Gastrocnemius medialis (tissue), 4 donors: ENCODE results near the gene TEX19.

Experiments used
- POLR2A ChIP-seq, 2 donors: fragments of 450-650 bp; IDR thresholded peaks; one replicate each; pipeline ENCODE4 v1.6.1; 2017; ENCODE audit warnings: antibody characterized with exemption in 2 of 2, mild to moderate bottlenecking in 2 of 2, moderate library complexity in 2 of 2
- TF ChIP-seq, protein P1 (sequence below), 5 experiments: fragments of 450-650 bp in 3 of 5; fragments of 200-600 bp in 2 of 5; sonication (generic) in 2 of 5; IDR thresholded peaks in 4 of 5; conservative IDR thresholded peaks in 1 of 5; 1 replicate in 4 of 5; 2 replicates in 1 of 5; pipeline ENCODE4 v1.5.1; 2016 to 2019; ENCODE audit warnings: antibody characterized with exemption in 5 of 5, mild to moderate bottlenecking in 3 of 5, moderate library complexity in 3 of 5

DNA sequence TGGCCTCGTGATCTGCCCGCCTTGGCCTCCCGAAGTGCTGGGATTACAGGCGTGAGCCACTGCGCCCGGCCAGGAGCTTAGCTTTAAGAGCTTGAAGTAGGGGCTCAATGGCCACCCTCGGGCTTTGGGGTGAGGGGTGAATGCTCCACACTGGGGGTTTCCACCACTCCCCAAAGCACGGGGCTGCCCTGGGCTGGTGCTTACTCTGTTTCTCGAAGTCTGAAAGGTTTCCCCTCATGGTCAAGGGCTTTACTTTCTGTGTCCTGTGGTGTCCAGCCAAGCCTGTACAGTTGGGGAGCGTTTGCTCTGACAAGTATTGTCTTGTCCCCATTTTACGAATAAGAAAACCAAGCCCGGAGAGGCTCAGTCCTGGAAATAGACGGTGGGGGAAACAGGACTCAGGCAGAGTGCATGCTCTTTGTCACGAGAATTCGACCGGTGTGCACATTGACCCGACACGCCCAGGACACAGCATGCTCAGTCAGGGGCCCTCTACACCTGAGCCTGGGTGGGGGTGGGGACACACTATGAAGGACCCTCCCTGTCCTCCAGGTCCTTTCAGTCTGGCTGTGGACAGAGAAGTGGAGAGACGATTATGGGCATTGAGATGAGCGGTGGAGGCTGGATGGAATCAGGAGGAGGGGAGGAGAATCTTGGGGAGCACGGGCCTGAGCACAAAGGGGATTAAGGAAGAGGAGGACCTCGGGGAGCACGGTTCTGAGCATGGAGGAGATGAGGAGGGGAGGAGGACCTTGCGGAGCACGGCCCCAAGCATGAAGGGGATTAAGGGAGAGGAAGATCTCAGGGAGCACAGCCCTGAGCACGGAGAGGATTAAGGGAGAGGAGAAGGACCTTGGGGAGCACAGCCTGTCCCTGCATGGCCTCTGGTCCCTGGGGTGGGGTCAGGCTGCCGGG is 49.1 kb upstream of the TEX19 start:
- TF ChIP-seq, protein P1, sequence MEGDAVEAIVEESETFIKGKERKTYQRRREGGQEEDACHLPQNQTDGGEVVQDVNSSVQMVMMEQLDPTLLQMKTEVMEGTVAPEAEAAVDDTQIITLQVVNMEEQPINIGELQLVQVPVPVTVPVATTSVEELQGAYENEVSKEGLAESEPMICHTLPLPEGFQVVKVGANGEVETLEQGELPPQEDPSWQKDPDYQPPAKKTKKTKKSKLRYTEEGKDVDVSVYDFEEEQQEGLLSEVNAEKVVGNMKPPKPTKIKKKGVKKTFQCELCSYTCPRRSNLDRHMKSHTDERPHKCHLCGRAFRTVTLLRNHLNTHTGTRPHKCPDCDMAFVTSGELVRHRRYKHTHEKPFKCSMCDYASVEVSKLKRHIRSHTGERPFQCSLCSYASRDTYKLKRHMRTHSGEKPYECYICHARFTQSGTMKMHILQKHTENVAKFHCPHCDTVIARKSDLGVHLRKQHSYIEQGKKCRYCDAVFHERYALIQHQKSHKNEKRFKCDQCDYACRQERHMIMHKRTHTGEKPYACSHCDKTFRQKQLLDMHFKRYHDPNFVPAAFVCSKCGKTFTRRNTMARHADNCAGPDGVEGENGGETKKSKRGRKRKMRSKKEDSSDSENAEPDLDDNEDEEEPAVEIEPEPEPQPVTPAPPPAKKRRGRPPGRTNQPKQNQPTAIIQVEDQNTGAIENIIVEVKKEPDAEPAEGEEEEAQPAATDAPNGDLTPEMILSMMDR (IDR thresholded peaks at IDR 0.05 in 4 of 5, conservative IDR thresholded peaks at IDR 0.05 in 1 of 5) = no peak
- no peak for TF ChIP-seq POLR2A (IDR thresholded peaks at IDR 0.05)
